Peyer's patch (tissue), 4 donors: ENCODE data around the gene PROX1. TPM values are rescaled to one million over a fixed set of nuclear protein-coding genes. Genes with fewer than 3 reads are reported as not detected.

ENCODE experiments used
- DNase-seq, 3 donors: peaks; one replicate each; pipeline ENCODE4 v3.0.0-alpha.2; 2017 to 2019
- H3K27ac ChIP-seq, 4 donors: fragments of 200-600 bp; sonication (generic); one replicate each; pipeline ENCODE4 v1.5.1; 2016 to 2019
- H3K27me3 ChIP-seq, 2 donors: fragments of 200-600 bp; sonication (generic); one replicate each; pipeline ENCODE4 v1.5.1; 2019
- H3K36me3 ChIP-seq, 3 donors: fragments of 200-600 bp; sonication (generic); one replicate each; pipeline ENCODE4 v1.5.1; 2016 to 2019
- H3K4me1 ChIP-seq, 4 donors: fragments of 200-600 bp; sonication (generic); one replicate each; pipeline ENCODE4 v1.5.1; 2016 to 2019
- H3K4me3 ChIP-seq, 4 donors: fragments of 200-600 bp; sonication (generic); 1 replicate in 3 of 4; 2 replicates in 1 of 4; pipeline ENCODE4 v1.5.1; 2016 to 2019; ENCODE audit warnings: mild to moderate bottlenecking in 1 of 4
- H3K9me3 ChIP-seq, 4 donors: fragments of 200-600 bp; sonication (generic); one replicate each; pipeline ENCODE4 v1.5.1; 2016 to 2019; ENCODE audit warnings: mild to moderate bottlenecking in 1 of 4
- POLR2A ChIP-seq, 2 donors: fragments of 450-650 bp; IDR thresholded peaks; one replicate each; pipeline ENCODE4 v1.5.1; 2017; ENCODE audit warnings: antibody characterized with exemption in 2 of 2, mild to moderate bottlenecking in 2 of 2, moderate library complexity in 2 of 2
- total RNA-seq, 4 donors: library from RNA; depleted of rRNA; stranded (reverse); fragments of >200 nt; gene quantifications; one replicate each; pipeline ENCODE4 v1.1.0, GENCODE V29; 2016
- TF ChIP-seq, protein P1 (sequence below), 6 experiments: fragments of 450-650 bp in 4 of 6; fragments of 200-600 bp in 2 of 6; sonication (generic) in 1 of 6; IDR thresholded peaks; one replicate each; pipeline ENCODE4 v1.5.1; 2017 to 2019; ENCODE audit warnings: antibody characterized with exemption in 6 of 6, mild to moderate bottlenecking in 3 of 6, moderate library complexity in 1 of 6

The PROX1 gene
- total RNA-seq, 4 donors from 2014 or later, result 7.4 to 26.4 (median 13.7) TPM

DNA sequence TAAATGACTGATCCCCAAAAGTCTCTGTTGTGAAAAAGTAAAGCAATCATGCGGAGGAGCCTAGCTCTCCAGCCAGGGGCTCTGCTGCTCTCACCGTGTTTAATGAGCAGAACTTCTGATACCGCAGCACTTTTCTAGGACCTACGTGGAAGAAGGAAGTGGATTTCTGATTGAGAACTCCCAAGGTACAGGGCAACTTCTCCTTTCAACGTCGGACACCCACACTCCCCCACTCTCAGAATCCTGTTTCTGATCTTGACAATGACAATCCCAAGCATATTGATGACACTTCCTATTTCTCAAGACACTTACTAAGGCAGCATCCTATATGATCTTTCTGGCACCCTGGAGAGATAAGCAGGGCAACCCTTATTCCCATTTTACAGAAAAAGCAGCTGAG lies 78.4 kb downstream of the PROX1 start:
- Histone ChIP-seq H3K27ac (no peak overlapping the region), H3K4me1 (no peaks in the 10 kb centered on the region), H3K9me3 (no peaks in the 10 kb centered on the region), H3K27me3 (no peaks in the 10 kb centered on the region), H3K4me3 (no peak overlapping the region), H3K36me3 (no peaks in the 10 kb centered on the region)
- no peak for TF ChIP-seq POLR2A (IDR thresholded peaks at IDR 0.05)
- TF ChIP-seq, protein P1, sequence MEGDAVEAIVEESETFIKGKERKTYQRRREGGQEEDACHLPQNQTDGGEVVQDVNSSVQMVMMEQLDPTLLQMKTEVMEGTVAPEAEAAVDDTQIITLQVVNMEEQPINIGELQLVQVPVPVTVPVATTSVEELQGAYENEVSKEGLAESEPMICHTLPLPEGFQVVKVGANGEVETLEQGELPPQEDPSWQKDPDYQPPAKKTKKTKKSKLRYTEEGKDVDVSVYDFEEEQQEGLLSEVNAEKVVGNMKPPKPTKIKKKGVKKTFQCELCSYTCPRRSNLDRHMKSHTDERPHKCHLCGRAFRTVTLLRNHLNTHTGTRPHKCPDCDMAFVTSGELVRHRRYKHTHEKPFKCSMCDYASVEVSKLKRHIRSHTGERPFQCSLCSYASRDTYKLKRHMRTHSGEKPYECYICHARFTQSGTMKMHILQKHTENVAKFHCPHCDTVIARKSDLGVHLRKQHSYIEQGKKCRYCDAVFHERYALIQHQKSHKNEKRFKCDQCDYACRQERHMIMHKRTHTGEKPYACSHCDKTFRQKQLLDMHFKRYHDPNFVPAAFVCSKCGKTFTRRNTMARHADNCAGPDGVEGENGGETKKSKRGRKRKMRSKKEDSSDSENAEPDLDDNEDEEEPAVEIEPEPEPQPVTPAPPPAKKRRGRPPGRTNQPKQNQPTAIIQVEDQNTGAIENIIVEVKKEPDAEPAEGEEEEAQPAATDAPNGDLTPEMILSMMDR (IDR thresholded peaks at IDR 0.05), result no peak
- DNase-seq, result no peak

DNA sequence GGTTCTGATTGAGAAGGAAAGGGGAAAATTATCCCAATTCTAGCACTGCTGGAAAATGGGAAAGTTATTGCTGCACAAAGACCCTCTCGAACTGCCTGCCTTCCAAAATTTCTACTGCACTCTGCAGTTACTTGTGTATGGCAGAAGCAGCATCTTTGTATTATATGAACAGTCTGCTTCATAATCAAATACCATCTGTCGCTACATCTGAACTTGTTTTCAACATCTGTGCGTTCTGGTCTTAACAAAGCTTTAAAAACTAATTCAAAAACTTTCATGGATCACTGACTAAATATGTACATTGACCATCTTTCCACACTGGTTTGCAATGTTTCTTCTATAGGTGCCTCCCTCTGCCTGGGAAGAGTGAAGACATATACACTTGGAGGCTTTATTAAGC lies 79.2 kb downstream of the PROX1 start:
- H3K9me3 ChIP-seq, result no peaks in the 10 kb centered on the region
- TF ChIP-seq POLR2A (IDR thresholded peaks at IDR 0.05), result no peak
- TF ChIP-seq, protein P1 (IDR thresholded peaks at IDR 0.05), result no peak
- H3K4me1 ChIP-seq, result no peaks in the 10 kb centered on the region
- H3K36me3 ChIP-seq, result no peaks in the 10 kb centered on the region
- H3K4me3 ChIP-seq, result no peak overlapping the region
- H3K27me3 ChIP-seq, result no peaks in the 10 kb centered on the region
- no peak for DNase-seq
- no peak overlapping the region for H3K27ac ChIP-seq

DNA sequence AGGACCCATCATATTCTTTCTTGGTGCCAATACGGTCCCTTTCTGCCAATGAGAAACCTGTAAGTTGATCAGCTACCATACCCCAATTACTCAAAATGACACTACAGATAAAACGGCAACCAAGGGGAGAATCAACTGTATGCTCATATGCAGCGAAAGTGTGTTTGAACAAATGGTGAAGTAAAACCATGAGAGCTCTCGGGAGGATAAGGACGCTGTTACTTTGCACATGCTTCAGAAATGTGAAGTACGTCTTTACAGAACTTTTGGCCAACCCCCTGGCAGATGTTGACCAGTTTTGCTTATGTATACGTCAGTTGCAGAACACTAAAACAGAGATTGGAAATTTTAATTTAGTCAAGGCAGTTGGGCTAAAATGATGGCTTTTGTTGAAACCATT lies 79.6 kb downstream of the PROX1 start:
- no peak overlapping the region for H3K27ac ChIP-seq
- no peaks in the 10 kb centered on the region for H3K4me1 ChIP-seq
- no peaks in the 10 kb centered on the region for H3K9me3 ChIP-seq
- no peak overlapping the region for H3K4me3 ChIP-seq
- no peaks in the 10 kb centered on the region for H3K36me3 ChIP-seq
- no peaks in the 10 kb centered on the region for H3K27me3 ChIP-seq
- DNase-seq, result no peak
- TF ChIP-seq, protein P1 (IDR thresholded peaks at IDR 0.05), result no peak
- TF ChIP-seq POLR2A (IDR thresholded peaks at IDR 0.05), result no peak

DNA sequence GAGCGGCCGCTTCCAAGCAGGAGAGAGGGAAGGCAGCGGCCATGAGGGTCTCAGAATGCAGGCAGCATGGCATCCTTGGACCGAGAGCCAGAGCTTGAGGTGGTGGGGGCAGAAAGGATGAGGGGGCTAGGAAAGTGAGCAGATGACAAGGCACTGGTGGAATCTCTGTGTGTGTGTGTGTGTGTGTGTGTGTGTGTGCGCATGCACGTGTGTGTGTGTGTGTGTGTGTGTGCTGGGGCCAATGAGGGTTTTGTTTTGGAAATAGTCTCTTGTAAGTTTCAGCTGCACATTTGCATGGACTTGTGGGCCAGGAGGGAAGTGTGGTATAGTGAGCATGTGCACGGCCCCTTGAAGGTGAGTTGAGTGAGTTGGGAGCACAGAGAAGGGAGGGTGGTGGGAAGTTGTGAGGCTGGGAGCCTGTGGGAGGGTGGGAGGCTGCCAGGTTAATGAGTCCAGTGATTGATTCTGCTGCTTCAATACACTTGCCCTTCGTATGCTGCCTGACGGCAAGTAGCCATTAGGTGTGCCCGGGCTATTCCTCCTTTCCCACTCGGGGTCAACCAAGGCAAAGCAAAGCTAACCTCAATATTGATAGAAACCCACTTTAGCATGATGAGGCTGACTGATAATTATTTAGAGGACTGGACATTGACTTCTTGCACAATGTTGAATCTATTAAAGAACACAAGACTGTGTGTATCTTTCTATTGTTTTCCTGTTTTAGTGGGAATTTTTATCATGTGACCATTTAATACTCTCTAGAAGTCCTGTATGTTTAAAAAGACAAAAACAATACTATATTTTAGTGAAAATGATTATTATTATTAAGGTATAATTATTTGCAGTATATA lies 80.3 kb downstream of the PROX1 start:
- no peak for DNase-seq
- Histone ChIP-seq H3K9me3 (no peaks in the 10 kb centered on the region), H3K4me1 (no peaks in the 10 kb centered on the region), H3K36me3 (no peaks in the 10 kb centered on the region), H3K27ac (no peak overlapping the region), H3K27me3 (no peaks in the 10 kb centered on the region), H3K4me3 (no peak overlapping the region)
- TF ChIP-seq, protein P1 (IDR thresholded peaks at IDR 0.05), result no peak
- TF ChIP-seq POLR2A (IDR thresholded peaks at IDR 0.05), result no peak

DNA sequence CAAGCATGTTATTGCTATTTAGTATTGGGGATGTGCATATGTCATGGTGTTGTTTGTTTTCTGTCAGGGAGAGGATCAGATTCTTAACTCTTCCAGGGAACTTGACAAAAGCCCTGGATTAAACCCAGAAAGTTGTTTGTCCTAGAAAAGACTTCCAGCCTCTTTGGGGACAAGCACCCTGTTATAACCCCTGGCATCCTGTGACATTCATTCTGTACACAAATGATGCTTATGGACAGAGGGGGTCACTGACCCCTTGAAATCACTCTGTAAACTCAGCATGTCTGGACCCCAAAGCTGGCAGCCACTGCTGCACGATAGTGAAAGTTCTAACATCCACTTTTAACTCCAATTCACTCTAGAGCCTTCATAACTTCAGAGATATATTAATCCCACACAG lies 81.2 kb downstream of the PROX1 start:
- no peaks in the 10 kb centered on the region for H3K36me3 ChIP-seq
- H3K4me1 ChIP-seq, result no peaks in the 10 kb centered on the region
- no peak overlapping the region for H3K4me3 ChIP-seq
- TF ChIP-seq, protein P1 (IDR thresholded peaks at IDR 0.05), result no peak
- TF ChIP-seq POLR2A (IDR thresholded peaks at IDR 0.05), result no peak
- no peaks in the 10 kb centered on the region for H3K9me3 ChIP-seq
- H3K27ac ChIP-seq, result no peak overlapping the region
- DNase-seq, result no peak
- no peaks in the 10 kb centered on the region for H3K27me3 ChIP-seq
